Measurements from ENCODE around the gene TDP1. TPM values are rescaled to one million over a fixed set of nuclear protein-coding genes. Genes with fewer than 3 reads are reported as not detected.
"Not testable (repeated sequence)": the region's sequence is repeated elsewhere in the genome, so short reads cannot be mapped to it uniquely, and the experiment has no call there.

TDP1 gene
- polyA plus RNA-seq, 6 donors from 2014 or later = 22.0 to 37.1 (median 32.3) TPM

DNA sequence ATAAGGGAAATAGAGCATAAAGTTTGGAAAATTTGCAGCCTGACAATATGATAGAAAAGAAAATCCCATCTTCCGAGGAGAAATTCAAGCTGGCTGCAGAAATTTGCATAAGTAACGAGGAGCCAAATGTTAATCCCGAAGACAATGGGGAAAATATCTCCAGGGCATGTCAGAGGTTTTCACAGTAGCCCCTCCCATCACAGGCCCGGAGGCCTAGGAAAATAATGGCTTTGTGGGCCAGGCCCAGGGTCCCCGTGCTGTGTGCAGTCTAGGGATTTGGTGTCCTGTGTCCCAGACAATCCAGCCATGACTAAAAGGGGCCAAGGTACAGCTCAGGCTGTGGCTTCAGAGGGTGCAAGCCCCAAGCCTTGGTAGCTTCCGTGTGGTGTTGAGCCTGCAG, 133.8 kb downstream of the TDP1 start:
- peaks cover 21 to 42% (median 34%) of the 10 kb centered on the region in 3 donors for H3K27me3 Mint-ChIP-seq
- not testable (repeated sequence) for H3K36me3 Mint-ChIP-seq; H3K9me3 Mint-ChIP-seq; H3K4me3 Mint-ChIP-seq; H3K27ac Mint-ChIP-seq; DNase-seq; H3K4me1 Mint-ChIP-seq; ATAC-seq (ENCODE audit: low read depth in 2 of 2)

DNA sequence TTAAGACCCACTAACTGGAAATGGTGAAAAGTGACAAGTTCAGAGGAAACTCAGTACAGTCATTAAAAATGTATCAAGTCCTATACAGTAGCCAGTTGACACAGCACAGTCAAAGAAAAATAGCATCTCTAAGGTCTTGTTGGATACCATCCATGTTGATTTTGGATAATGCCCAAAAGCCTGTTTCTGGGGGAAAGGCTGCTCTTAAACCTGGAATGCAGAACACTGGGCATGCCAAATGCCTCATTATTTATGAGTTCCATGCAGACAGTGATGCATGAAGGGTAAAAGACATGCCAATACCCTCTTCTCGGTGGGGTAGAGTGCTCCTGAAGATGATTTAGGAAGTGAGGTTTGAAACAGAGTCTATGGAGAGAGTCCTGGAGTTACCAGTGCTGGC, 135.7 kb downstream of the TDP1 start:
- Mint-ChIP-seq H3K27me3 (peaks cover 34 to 36% (median 35%) of the 10 kb centered on the region in 3 donors), H3K4me1 (no peaks in the 10 kb centered on the region), H3K27ac (peak overlapping the region in 1 of 6 donors; percentile 2), H3K4me3 (no peak overlapping the region), H3K9me3 (peaks cover 0 to 8% (median 4%) of the 10 kb centered on the region in 7 donors), H3K36me3 (peaks cover 0 to 7% of the 10 kb centered on the region in 2 donors)
- ATAC-seq (ENCODE audit: low read depth in 2 of 2) = no peak
- no peak for DNase-seq

DNA sequence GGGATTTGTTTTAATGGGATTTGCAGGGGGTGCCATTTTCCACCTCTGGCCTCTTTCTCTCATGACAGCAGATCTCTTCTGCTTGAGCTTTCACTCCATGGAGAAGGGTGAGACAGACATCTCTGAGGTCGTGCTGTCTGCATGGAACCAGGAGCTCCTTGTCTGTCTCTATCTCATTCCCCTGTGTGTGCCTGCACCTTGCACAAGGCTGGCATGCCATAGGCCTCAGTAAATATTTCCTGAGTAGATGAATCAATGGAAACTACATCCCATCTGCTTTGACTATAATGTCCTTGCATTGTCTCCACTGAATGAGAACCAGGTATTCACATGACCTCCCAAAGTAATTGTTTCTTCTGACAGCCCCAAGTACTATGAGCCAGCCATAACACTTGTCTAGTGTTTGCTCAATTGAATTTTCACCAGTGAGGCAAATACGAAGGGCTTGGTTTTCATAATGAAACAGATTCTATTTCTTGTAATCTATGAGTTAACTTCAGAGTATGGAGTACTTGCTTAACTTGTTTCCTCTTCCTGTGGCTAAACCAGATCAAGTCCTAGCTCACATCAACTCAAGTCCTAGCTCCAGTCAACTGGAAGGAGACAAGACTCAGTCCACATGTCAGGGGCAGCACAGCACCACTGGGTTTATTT, 138.3 kb downstream of the TDP1 start:
- H3K4me1 Mint-ChIP-seq = no peaks in the 10 kb centered on the region
- peaks cover 27 to 31% (median 31%) of the 10 kb centered on the region in 3 donors for H3K27me3 Mint-ChIP-seq
- H3K36me3 Mint-ChIP-seq = peaks cover 0 to 7% of the 10 kb centered on the region in 2 donors
- ATAC-seq (ENCODE audit: low read depth in 2 of 2) (no peak), DNase-seq (no peak)
- peaks cover 0 to 8% (median 4%) of the 10 kb centered on the region in 7 donors for H3K9me3 Mint-ChIP-seq
- no peak overlapping the region for H3K27ac Mint-ChIP-seq
- H3K4me3 Mint-ChIP-seq = no peak overlapping the region

Other genes with a start within 250 kb of the TDP1 start
- gene EFCAB11, start 1.2 kb upstream of the TDP1 start, polyA plus RNA-seq (ENCODE audit: low read depth in 6 of 6) = 10 to 100 TPM in 2 of 6 donors, 1 to 10 TPM in 4; 3.7 to 13.1 (median 7.4) TPM
- not detected for gene KCNK13, start 106.1 kb downstream of the TDP1 start, polyA plus RNA-seq (ENCODE audit: low read depth in 6 of 6)

All from naive B cell (primary cell).